Esophagus muscularis mucosa (tissue), 4 donors: ENCODE results near the gene SCART1. TPM values are rescaled to one million over a fixed set of nuclear protein-coding genes. Genes with fewer than 3 reads are reported as not detected.
A peak's percentile ranks its signal among the peaks of the same experiment; 100 is the strongest.

Experiments
- DNase-seq: peaks from one replicate; pipeline ENCODE4 v3.0.0-alpha.2; 2017; ENCODE audit errors: extremely low spot score
- H3K27ac ChIP-seq, 4 donors: fragments of 200-600 bp; sonication (generic); replicated peaks in 1 of 4; 1 replicate in 3 of 4; 2 replicates in 1 of 4; pipeline ENCODE4 v1.5.1; 2016 to 2019; ENCODE audit warnings: mild to moderate bottlenecking in 1 of 4
- H3K27me3 ChIP-seq, 4 donors: fragments of 200-600 bp; sonication (generic); one replicate each; pipeline versions ENCODE4 v1.5.1 to v1.6.0; 2016 to 2019
- H3K36me3 ChIP-seq, 4 donors: fragments of 200-600 bp; sonication (generic); one replicate each; pipeline ENCODE4 v1.5.1; 2016 to 2019
- H3K4me1 ChIP-seq, 4 donors: fragments of 200-600 bp; sonication (generic); one replicate each; pipeline ENCODE4 v1.5.1; 2016 to 2019
- H3K4me3 ChIP-seq, 4 donors: fragments of 200-600 bp; sonication (generic); 1 replicate in 2 of 4; 2 replicates in 2 of 4; pipeline ENCODE4 v1.5.1; 2016 to 2019; ENCODE audit warnings: mild to moderate bottlenecking in 4 of 4, moderate library complexity in 1 of 4
- H3K9me3 ChIP-seq, 4 donors: fragments of 200-600 bp; sonication (generic); 1 replicate in 3 of 4; 2 replicates in 1 of 4; pipeline ENCODE4 v1.5.1; 2016 to 2019
- CTCF ChIP-seq, 3 experiments: fragments of 200-600 bp in 2 of 3; fragments of 450-650 bp in 1 of 3; sonication (generic) in 2 of 3; IDR thresholded peaks; one replicate each; pipeline ENCODE4 v1.5.1; 2017 to 2019; ENCODE audit warnings: antibody characterized with exemption in 3 of 3, mild to moderate bottlenecking in 2 of 3, moderate library complexity in 1 of 3
- EP300 ChIP-seq: sonication (generic); formaldehyde crosslinking; IDR thresholded peaks from one replicate; pipeline ENCODE4 v1.6.1; 2017; ENCODE audit warnings: antibody characterized with exemption
- POLR2A ChIP-seq: fragments of 450-650 bp; IDR thresholded peaks from one replicate; pipeline ENCODE4 v1.6.1; 2017; ENCODE audit warnings: antibody characterized with exemption, moderate library complexity, mild to moderate bottlenecking, low read depth
- POLR2AphosphoS5 ChIP-seq, 2 donors: sonication (generic); formaldehyde crosslinking; IDR thresholded peaks; one replicate each; pipeline ENCODE4 v1.6.1; 2017; ENCODE audit warnings: antibody characterized with exemption in 2 of 2
- WGBS: methylation state at CpG from one replicate; pipeline ENCODE4 v1.1.5; 2018; 5-methylcytosine and 5-hydroxymethylcytosine counted together
- intact Hi-C: fragments of 100-400 bp; cut with DNase I; formaldehyde crosslinking; loops from one replicate; pipeline ENCODE4 v1.15.1; 2023
- total RNA-seq, 4 donors: library from RNA; depleted of rRNA; stranded (reverse); fragments of >200 nt; gene quantifications; one replicate each; pipeline versions ENCODE4 v1.1.0 to v1.2.1, GENCODE V29; 2016

SCART1 gene
- total RNA-seq, 4 donors from 2014 or later, result 0.65 to 1.7 (median 1.4) TPM

DNA sequence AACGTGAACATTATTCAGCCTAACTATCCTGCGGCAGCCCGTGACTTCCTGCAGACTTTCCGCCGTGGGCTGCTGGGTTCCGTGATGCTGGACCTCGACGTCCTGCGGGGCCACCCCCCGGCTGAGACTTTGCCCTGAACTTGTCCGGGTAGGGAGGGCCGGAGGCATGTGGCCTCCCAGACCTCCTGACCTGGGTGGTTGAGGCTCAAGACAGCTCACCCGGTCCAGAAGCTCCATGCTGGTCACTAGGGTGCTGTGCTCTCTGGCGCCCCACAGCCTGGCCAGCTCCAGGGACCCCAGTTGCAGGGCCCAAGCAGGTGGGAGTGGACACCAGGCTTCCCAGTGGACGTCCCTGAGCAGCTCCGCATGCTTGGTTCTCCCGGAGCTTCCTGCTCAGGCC, 33.7 kb upstream of the SCART1 start:
- no peak overlapping the region for H3K27ac ChIP-seq
- 83% methylated on average over 3 of the region's 17 CpGs for WGBS
- no peaks in the 10 kb centered on the region for H3K9me3 ChIP-seq
- intact Hi-C loops, result no loop called here
- peaks cover 0 to 16% (median 12%) of the 10 kb centered on the region in 4 donors for H3K4me1 ChIP-seq
- DNase-seq, result peak; percentile 77
- no peak for TF ChIP-seq EP300
- TF ChIP-seq POLR2A, result no peak
- TF ChIP-seq CTCF (IDR thresholded peaks at IDR 0.05), result no peak
- no peak for TF ChIP-seq POLR2AphosphoS5 (IDR thresholded peaks at IDR 0.05)
- H3K36me3 ChIP-seq, result peaks cover 16 to 49% (median 44%) of the 10 kb centered on the region in 4 donors
- no peak overlapping the region for H3K4me3 ChIP-seq
- H3K27me3 ChIP-seq, result peaks cover 0 to 36% (median 5%) of the 10 kb centered on the region in 4 donors

DNA sequence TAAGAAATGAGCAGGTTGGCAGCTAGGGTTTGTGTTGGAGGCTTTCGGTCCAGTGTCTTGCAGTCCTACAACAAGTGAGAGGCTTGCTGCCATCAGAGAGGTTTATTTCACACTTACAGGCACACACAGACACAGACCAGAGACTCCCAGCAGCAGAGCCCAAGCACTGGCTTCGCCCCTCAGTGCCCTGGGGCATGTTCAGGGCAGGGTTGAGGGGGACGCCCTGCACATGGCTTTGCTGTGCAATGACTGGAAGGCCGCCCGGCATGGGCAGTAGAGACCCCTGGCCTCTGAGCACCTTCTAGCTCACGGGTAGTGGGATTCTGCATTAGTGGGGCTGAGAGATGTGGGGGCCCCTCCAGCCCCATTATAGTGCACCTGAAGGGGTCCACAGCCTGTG, 33.2 kb upstream of the SCART1 start:
- Histone ChIP-seq H3K4me1 (peaks cover 0 to 16% (median 12%) of the 10 kb centered on the region in 4 donors), H3K36me3 (peaks cover 16 to 44% (median 39%) of the 10 kb centered on the region in 4 donors), H3K4me3 (no peak overlapping the region), H3K27ac (no peak overlapping the region), H3K27me3 (peaks cover 0 to 36% (median 5%) of the 10 kb centered on the region in 4 donors), H3K9me3 (no peaks in the 10 kb centered on the region)
- peak; percentile 89 for DNase-seq
- no peak for TF ChIP-seq EP300
- no peak for TF ChIP-seq POLR2A
- TF ChIP-seq CTCF (IDR thresholded peaks at IDR 0.05), result no peak
- TF ChIP-seq POLR2AphosphoS5 (IDR thresholded peaks at IDR 0.05), result no peak
- intact Hi-C loops, result no loop called here
- WGBS, result 89% methylated on average over 4 of the region's 6 CpGs

DNA sequence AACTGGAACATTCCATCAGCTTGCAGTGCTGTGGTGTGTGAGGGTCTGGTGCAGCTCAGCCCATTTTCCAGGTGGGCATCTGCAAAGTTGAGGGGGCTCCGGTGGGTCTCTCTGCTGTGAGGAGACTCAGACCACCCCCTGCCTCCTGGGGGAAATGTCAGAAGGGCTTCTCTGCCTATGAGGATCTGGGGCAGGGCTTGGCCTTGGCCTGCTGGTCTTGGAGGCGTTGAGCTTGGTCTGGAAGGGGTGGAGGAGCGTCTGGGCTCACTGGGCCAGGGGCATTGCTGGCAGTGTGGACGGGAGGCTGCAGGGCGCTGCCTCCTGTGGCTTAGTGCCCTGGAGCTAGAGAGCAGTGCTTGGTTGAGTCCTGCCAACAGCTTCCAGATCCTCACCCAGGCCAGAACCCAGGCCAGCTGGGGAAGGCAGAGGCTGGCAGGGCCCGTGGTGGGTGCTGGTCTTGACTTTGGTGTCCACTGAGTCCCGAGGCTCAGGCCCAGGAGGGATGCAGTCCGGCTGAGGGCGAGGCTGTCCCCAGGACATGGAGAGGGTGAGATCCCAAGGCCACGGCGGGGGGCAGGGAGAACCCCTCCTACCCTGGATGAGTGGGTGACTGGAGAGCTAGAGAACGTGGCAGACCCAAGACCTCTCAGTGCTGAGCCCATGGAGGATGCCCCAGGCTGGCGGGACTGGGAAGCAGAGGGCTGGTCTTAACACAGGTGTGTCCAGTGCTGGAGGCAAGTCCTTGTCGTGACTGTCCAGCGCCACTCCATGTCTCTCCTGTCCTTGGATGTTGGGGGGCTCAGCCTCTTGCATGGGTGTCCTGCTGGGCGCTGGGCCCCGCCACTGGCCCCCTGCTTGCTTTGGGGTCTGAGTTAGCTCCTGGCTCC, 32.2 kb upstream of the SCART1 start:
- Histone ChIP-seq H3K27ac (no peak overlapping the region), H3K4me1 (peaks cover 0 to 16% (median 12%) of the 10 kb centered on the region in 4 donors), H3K27me3 (peaks cover 0 to 36% (median 5%) of the 10 kb centered on the region in 4 donors), H3K4me3 (no peak overlapping the region), H3K36me3 (peaks cover 16 to 37% (median 34%) of the 10 kb centered on the region in 4 donors), H3K9me3 (no peaks in the 10 kb centered on the region)
- 92% methylated on average over 2 of the region's 17 CpGs for WGBS
- DNase-seq, result peak; percentile 86
- intact Hi-C loops, result no loop called here
- TF ChIP-seq POLR2A (no peak), EP300 (no peak), POLR2AphosphoS5 (IDR thresholded peaks at IDR 0.05) (no peak), CTCF (IDR thresholded peaks at IDR 0.05) (no peak)

DNA sequence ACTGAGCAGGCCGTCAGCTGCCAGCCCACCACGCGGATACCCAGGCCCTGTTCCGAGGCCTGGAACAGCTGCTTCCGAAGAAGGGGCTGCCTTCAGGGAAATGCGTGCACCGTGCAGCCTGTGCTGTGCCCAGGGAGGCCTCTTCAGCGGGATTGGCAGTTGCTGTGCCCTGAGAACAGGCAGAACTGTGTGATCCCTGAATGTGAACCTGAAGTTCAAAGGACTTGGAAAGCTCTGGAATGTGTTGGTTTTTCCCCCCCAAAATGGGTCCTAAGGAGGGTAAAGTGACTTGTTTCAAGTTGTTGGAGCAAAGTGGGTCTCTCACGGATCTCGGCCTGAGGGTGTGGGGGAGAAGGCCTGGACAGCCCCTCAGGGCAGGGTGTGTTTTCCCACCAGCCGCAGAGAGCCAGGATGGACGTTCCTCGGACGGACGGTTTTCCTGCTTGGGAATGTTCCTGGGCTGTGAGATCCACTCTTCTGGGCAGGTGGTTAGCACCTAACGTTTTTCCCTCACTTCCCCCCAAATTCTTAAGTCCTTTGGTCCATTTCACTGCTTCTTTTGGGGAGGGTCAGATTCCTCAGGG, 31.4 kb upstream of the SCART1 start:
- Histone ChIP-seq H3K27ac (no peak overlapping the region), H3K9me3 (no peaks in the 10 kb centered on the region), H3K36me3 (peaks cover 16 to 37% (median 34%) of the 10 kb centered on the region in 4 donors), H3K4me1 (peaks cover 0 to 16% (median 12%) of the 10 kb centered on the region in 4 donors), H3K27me3 (peaks cover 0 to 36% (median 5%) of the 10 kb centered on the region in 4 donors), H3K4me3 (no peak overlapping the region)
- WGBS, result 87% methylated on average over 15 of the region's 16 CpGs
- peak; percentile 57 for DNase-seq
- intact Hi-C loops, result no loop called here
- TF ChIP-seq EP300, result no peak
- TF ChIP-seq POLR2AphosphoS5 (IDR thresholded peaks at IDR 0.05), result no peak
- TF ChIP-seq POLR2A, result no peak
- no peak for TF ChIP-seq CTCF (IDR thresholded peaks at IDR 0.05)
